Sigmoid colon (tissue), 7 donors: ENCODE results near the gene SPINK5. TPM values are rescaled to one million over a fixed set of nuclear protein-coding genes. Genes with fewer than 3 reads are reported as not detected.

ENCODE experiments used
- DNase-seq: peaks from one replicate; pipeline ENCODE4 v3.0.0-alpha.2; 2019
- H3K27ac ChIP-seq, 4 donors: fragments of 200-600 bp; sonication (generic); one replicate each; pipeline ENCODE4 v1.5.1; 2016 to 2019; ENCODE audit warnings: mild to moderate bottlenecking in 1 of 4
- H3K27me3 ChIP-seq, 3 donors: fragments of 200-600 bp; sonication (generic); one replicate each; pipeline ENCODE4 v1.5.1; 2019; ENCODE audit warnings: mild to moderate bottlenecking in 1 of 3
- H3K36me3 ChIP-seq, 4 donors: fragments of 200-600 bp; sonication (generic); one replicate each; pipeline ENCODE4 v1.5.1; 2016 to 2019
- H3K4me1 ChIP-seq, 4 donors: fragments of 200-600 bp; sonication (generic); one replicate each; pipeline ENCODE4 v1.5.1; 2017 to 2019
- H3K4me3 ChIP-seq, 4 donors: fragments of 200-600 bp; sonication (generic); one replicate each; pipeline ENCODE4 v1.5.1; 2017 to 2019; ENCODE audit warnings: mild to moderate bottlenecking in 2 of 4, moderate library complexity in 1 of 4
- H3K9me3 ChIP-seq, 4 donors: fragments of 200-600 bp in 3 of 4; sonication (generic) in 3 of 4; one replicate each; pipeline versions ENCODE4 v1.5.1 to v1.6.1; 2013 to 2019
- EP300 ChIP-seq, 4 donors: sonication (generic); formaldehyde crosslinking; IDR thresholded peaks; one replicate each; pipeline ENCODE4 v1.6.1; 2017; ENCODE audit warnings: antibody characterized with exemption in 4 of 4
- POLR2A ChIP-seq, 2 donors: fragments of 450-650 bp; IDR thresholded peaks; one replicate each; pipeline ENCODE4 v1.6.1; 2016; ENCODE audit warnings: antibody characterized with exemption in 2 of 2, mild to moderate bottlenecking in 2 of 2, moderate library complexity in 2 of 2
- POLR2AphosphoS5 ChIP-seq, 4 donors: sonication (generic); formaldehyde crosslinking; IDR thresholded peaks; one replicate each; pipeline ENCODE4 v1.6.1; 2017; ENCODE audit warnings: antibody characterized with exemption in 4 of 4
- WGBS, 2 donors: extraction: QIAGEN DNeasy Blood & Tissue Kit; methylation state at CpG; one replicate each; pipeline ENCODE4 v1.1.7; 2013; 5-methylcytosine and 5-hydroxymethylcytosine counted together
- intact Hi-C: fragments of 100-400 bp; cut with DNase I; formaldehyde crosslinking; loops from one replicate; pipeline ENCODE4 v1.15.1; 2023
- polyA plus RNA-seq, 3 donors: library from polyadenylated mRNA; stranded (reverse); fragments of 200-250 nt; gene quantifications; one replicate each; pipeline ENCODE4 v1.2.3, GENCODE V29; 2013
- total RNA-seq, 4 donors: library from RNA; depleted of rRNA; stranded (reverse); fragments of >200 nt; gene quantifications; one replicate each; pipeline ENCODE4 v1.1.0, GENCODE V29; 2016
- TF ChIP-seq, protein P1 (sequence below), 4 experiments: fragments of 450-650 bp in 3 of 4; fragments of 200-600 bp in 1 of 4; IDR thresholded peaks; one replicate each; pipeline ENCODE4 v1.5.1; 2016 to 2019; ENCODE audit warnings: antibody characterized with exemption in 4 of 4, mild to moderate bottlenecking in 3 of 4, moderate library complexity in 2 of 4
- donor health status: healthy with polysubstance abuse.
- donor health status: Bipolar disorder and iron deficiency.
- donor health status: healthy.

Gene SPINK5
- total and polyA plus RNA-seq, 7 donors = 0.28 to 20.0 (median 16.9) TPM; not detected in 2

DNA sequence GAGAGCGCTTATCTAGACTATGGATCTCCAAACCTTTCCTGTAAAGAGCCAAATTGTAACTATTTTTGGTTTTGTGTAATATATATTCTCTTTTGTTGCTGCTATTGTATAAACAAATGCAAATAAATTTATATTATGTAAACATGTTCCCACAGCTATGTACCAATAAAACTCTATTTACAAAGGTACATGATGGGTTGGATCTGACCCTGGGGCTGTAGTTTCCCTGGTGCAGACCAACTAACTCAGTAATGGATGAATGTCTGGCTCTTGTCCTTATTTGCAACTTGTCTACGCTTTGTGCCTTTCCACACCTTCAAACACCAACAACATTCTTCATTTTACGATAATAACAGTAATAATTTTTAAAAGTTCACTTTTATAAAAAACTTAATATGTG lies 77.1 kb downstream of the SPINK5 start:
- Histone ChIP-seq H3K36me3 (no peaks in the 10 kb centered on the region), H3K4me1 (no peaks in the 10 kb centered on the region), H3K27me3 (no peaks in the 10 kb centered on the region), H3K9me3 (no peaks in the 10 kb centered on the region), H3K4me3 (no peak overlapping the region), H3K27ac (no peak overlapping the region)
- TF ChIP-seq EP300 (IDR thresholded peaks at IDR 0.05) (no peak), POLR2A (IDR thresholded peaks at IDR 0.05) (no peak), POLR2AphosphoS5 (IDR thresholded peaks at IDR 0.05) (no peak)
- TF ChIP-seq, protein P1, sequence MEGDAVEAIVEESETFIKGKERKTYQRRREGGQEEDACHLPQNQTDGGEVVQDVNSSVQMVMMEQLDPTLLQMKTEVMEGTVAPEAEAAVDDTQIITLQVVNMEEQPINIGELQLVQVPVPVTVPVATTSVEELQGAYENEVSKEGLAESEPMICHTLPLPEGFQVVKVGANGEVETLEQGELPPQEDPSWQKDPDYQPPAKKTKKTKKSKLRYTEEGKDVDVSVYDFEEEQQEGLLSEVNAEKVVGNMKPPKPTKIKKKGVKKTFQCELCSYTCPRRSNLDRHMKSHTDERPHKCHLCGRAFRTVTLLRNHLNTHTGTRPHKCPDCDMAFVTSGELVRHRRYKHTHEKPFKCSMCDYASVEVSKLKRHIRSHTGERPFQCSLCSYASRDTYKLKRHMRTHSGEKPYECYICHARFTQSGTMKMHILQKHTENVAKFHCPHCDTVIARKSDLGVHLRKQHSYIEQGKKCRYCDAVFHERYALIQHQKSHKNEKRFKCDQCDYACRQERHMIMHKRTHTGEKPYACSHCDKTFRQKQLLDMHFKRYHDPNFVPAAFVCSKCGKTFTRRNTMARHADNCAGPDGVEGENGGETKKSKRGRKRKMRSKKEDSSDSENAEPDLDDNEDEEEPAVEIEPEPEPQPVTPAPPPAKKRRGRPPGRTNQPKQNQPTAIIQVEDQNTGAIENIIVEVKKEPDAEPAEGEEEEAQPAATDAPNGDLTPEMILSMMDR (IDR thresholded peaks at IDR 0.05) = no peak
- DNase-seq = no peak
- 64 to 95% methylated on average over 3 of the region's 3 CpGs for WGBS, 2 donors
- intact Hi-C loops = no loop called here

DNA sequence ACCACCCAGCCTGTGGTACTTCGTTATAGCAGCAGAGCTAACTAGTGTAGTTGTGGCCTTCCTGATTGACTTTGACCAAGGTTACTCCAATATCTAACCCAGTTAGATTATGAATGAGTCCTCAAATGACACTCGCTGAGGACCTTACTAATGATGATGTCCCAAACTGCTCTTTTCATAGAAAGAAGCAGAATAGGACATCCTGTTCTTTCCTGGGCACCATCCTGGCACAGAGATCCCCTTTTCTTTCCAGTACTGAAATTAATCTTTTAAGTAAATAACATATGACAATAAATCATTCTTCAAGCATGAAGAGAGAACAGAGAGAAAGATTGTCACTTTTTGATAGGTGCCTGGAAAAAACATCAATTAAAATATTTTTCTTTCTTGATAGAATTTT lies 77.9 kb downstream of the SPINK5 start:
- no peak for DNase-seq
- TF ChIP-seq, protein P1 (IDR thresholded peaks at IDR 0.05) = no peak
- TF ChIP-seq POLR2AphosphoS5 (IDR thresholded peaks at IDR 0.05) (no peak), EP300 (IDR thresholded peaks at IDR 0.05) (no peak), POLR2A (IDR thresholded peaks at IDR 0.05) (no peak)
- H3K4me3 ChIP-seq = no peak overlapping the region
- 83 to 85% methylated on average over 2 of the region's 2 CpGs for WGBS, 2 donors
- intact Hi-C loops = no loop called here
- H3K27me3 ChIP-seq = no peaks in the 10 kb centered on the region
- H3K4me1 ChIP-seq = no peaks in the 10 kb centered on the region
- H3K9me3 ChIP-seq = no peaks in the 10 kb centered on the region
- H3K36me3 ChIP-seq = no peaks in the 10 kb centered on the region
- no peak overlapping the region for H3K27ac ChIP-seq

DNA sequence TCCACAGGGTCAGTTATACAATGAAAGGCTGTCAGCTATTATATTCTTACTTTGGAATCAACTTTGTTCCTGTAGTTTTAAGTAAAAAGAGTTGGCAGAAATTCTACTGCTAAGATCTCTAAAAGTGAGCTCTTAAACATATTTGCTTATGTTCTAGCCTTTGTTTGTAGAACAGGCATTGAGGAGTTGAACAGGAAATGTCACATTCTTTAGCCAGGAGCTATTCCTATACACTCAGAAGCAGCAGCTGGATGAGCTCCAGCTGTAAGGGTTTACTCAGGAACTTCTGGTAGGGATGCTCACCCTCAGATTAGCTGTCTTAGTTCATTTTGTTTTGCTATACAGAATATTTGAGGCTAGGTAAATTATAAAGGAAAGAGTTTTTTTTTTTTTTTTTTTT lies 82.1 kb downstream of the SPINK5 start:
- no peak for DNase-seq
- intact Hi-C loops = no loop called here
- no peak for TF ChIP-seq EP300 (IDR thresholded peaks at IDR 0.05)
- TF ChIP-seq, protein P1 (IDR thresholded peaks at IDR 0.05) = no peak
- no peak for TF ChIP-seq POLR2AphosphoS5 (IDR thresholded peaks at IDR 0.05)
- TF ChIP-seq POLR2A (IDR thresholded peaks at IDR 0.05) = no peak
- H3K9me3 ChIP-seq = no peaks in the 10 kb centered on the region
- no peaks in the 10 kb centered on the region for H3K27me3 ChIP-seq
- H3K36me3 ChIP-seq = no peaks in the 10 kb centered on the region
- no peak overlapping the region for H3K27ac ChIP-seq
- H3K4me1 ChIP-seq = no peaks in the 10 kb centered on the region
- no peak overlapping the region for H3K4me3 ChIP-seq

DNA sequence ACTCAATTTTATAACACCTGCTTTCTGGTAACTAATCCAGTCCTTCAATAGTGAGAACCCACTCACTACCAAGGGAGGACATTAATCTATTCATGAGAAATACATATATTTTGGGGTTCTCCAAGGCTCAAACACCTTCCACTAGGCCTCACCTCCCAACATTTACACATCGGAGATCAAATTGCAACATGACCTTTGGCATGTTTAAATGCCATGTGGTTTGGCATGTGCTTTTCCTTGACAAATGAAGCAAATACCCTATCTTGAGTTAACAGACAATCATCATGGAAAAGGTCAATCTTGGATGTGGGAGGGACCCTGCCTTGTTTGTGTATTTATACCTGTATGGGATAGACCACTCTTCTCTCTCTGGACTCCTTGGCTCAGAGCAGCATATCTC lies 82.7 kb downstream of the SPINK5 start:
- TF ChIP-seq, protein P1 (IDR thresholded peaks at IDR 0.05) = no peak
- no peak for TF ChIP-seq POLR2AphosphoS5 (IDR thresholded peaks at IDR 0.05)
- TF ChIP-seq EP300 (IDR thresholded peaks at IDR 0.05) = no peak
- no peak for TF ChIP-seq POLR2A (IDR thresholded peaks at IDR 0.05)
- no peaks in the 10 kb centered on the region for H3K4me1 ChIP-seq
- 19 to 59% methylated on average over 1 of the region's 1 CpG for WGBS, 2 donors
- H3K27ac ChIP-seq = no peak overlapping the region
- no peak overlapping the region for H3K4me3 ChIP-seq
- H3K9me3 ChIP-seq = no peaks in the 10 kb centered on the region
- DNase-seq = no peak
- intact Hi-C loops = no loop called here
- no peaks in the 10 kb centered on the region for H3K27me3 ChIP-seq
- H3K36me3 ChIP-seq = no peaks in the 10 kb centered on the region

DNA sequence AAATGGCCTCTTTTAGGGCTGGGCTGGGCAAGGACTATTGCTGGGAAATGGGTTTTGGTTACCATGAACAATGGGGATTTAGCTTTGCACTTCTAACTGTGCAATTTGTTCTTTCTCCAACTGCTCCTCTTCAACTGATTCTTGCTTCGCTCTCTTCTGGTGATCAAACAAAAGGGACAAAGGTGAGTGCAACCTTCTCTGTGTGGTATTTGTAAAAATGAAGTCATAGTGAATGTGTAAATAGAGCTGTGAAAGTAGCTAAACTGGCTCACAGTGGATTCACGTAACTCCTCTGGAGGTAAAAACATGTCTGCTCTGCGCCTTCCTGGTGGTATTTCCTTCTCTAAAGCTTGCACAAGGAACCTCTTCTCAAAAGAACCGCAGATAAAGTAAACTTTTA lies 83.6 kb downstream of the SPINK5 start:
- Histone ChIP-seq H3K4me1 (no peaks in the 10 kb centered on the region), H3K9me3 (no peaks in the 10 kb centered on the region), H3K36me3 (no peaks in the 10 kb centered on the region), H3K27ac (no peak overlapping the region), H3K4me3 (no peak overlapping the region), H3K27me3 (no peaks in the 10 kb centered on the region)
- 19 to 56% methylated on average over 4 of the region's 4 CpGs for WGBS, 2 donors
- intact Hi-C loops = no loop called here
- no peak for DNase-seq
- TF ChIP-seq POLR2AphosphoS5 (IDR thresholded peaks at IDR 0.05) (no peak), EP300 (IDR thresholded peaks at IDR 0.05) (no peak), POLR2A (IDR thresholded peaks at IDR 0.05) (no peak)
- TF ChIP-seq, protein P1 (IDR thresholded peaks at IDR 0.05) = no peak
